Naive thymus-derived CD4-positive, alpha-beta T cell (primary cell): Measurements from ENCODE around the gene LRRC8E. TPM values are rescaled to one million over a fixed set of nuclear protein-coding genes. Genes with fewer than 3 reads are reported as not detected.
A peak's percentile ranks its signal among the peaks of the same experiment; 100 is the strongest.

Experiments
- ATAC-seq: fragments of 150-1000 bp; cut with Tn5 transposase; 2 replicates; pipeline ENCODE4 v1.10.0; 2021; ENCODE audit warnings: mild to moderate bottlenecking, moderate library complexity
- CTCF ChIA-PET: fragments of 350-600 bp; sonication (Branson Sonifier 250); formaldehyde crosslinking; loops from one replicate; lab custom pipeline; 2021; ENCODE audit warnings: antibody characterized with exemption; lab: Charles Lee
- POLR2A ChIA-PET: fragments of 350-600 bp; sonication (Branson Sonifier 250); formaldehyde crosslinking; loops from one replicate; lab custom pipeline; 2021; ENCODE audit warnings: antibody characterized with exemption, inconsistent platforms; lab: Charles Lee
- DNase-seq, 9 donors: peaks; one replicate each; pipeline versions ENCODE4 v3.0.0 to v3.0.0-alpha.2; 2020 to 2022; ENCODE audit warnings: mixed read lengths in 1 of 9
- H3K27ac ChIP-seq: one replicate; pipeline ENCODE4 v1.7.0; 2013; ENCODE audit warnings: mild to moderate bottlenecking, low read depth, low read length, moderate library complexity
- H3K27me3 ChIP-seq, 2 donors: one replicate each; pipeline ENCODE4 v1.7.0; 2013; ENCODE audit warnings: low read length in 2 of 2, mild to moderate bottlenecking in 2 of 2, moderate library complexity in 2 of 2; ENCODE audit not compliant: control insufficient read depth in 2 of 2, insufficient read depth in 2 of 2
- H3K36me3 ChIP-seq, 3 experiments: 1 replicate in 2 of 3; 2 replicates in 1 of 3; pipeline ENCODE4 v1.7.0; 2013; ENCODE audit warnings: low read length in 3 of 3, mild to moderate bottlenecking in 3 of 3, moderate library complexity in 1 of 3; ENCODE audit not compliant: insufficient read depth in 3 of 3, control insufficient read depth in 2 of 3
- H3K4me1 ChIP-seq, 2 donors: one replicate each; pipeline ENCODE4 v1.7.0; 2013; ENCODE audit warnings: low read length in 2 of 2, mild to moderate bottlenecking in 2 of 2, moderate library complexity in 1 of 2; ENCODE audit not compliant: control insufficient read depth in 2 of 2, insufficient read depth in 2 of 2
- H3K4me3 ChIP-seq: 2 replicates; pipeline ENCODE4 v1.7.0; 2013; ENCODE audit warnings: mild to moderate bottlenecking, low read length
- H3K9me3 ChIP-seq, 3 experiments: 1 replicate in 2 of 3; 2 replicates in 1 of 3; pipeline ENCODE4 v1.7.0; 2013; ENCODE audit warnings: low read length in 3 of 3; ENCODE audit not compliant: control insufficient read depth in 2 of 3
- H3K27ac Mint-ChIP-seq, 9 donors: one replicate each; pipeline ENCODE4 v1.8.0; 2020 to 2022; ENCODE audit warnings: mixed read lengths in 9 of 9, mild to moderate bottlenecking in 8 of 9, moderate library complexity in 5 of 9, inconsistent platforms in 2 of 9
- H3K27me3 Mint-ChIP-seq, 5 donors: one replicate each; pipeline ENCODE4 v1.8.0; 2021 to 2022; ENCODE audit warnings: mixed read lengths in 5 of 5, mild to moderate bottlenecking in 1 of 5
- H3K36me3 Mint-ChIP-seq, 5 donors: one replicate each; pipeline ENCODE4 v1.8.0; 2020 to 2022; ENCODE audit warnings: mixed read lengths in 5 of 5, mild to moderate bottlenecking in 3 of 5, inconsistent platforms in 1 of 5
- H3K4me1 Mint-ChIP-seq, 7 donors: one replicate each; pipeline ENCODE4 v1.8.0; 2020 to 2022; ENCODE audit warnings: mixed read lengths in 7 of 7, mild to moderate bottlenecking in 3 of 7, inconsistent platforms in 1 of 7
- H3K4me3 Mint-ChIP-seq, 10 donors: one replicate each; pipeline ENCODE4 v1.8.0; 2020 to 2022; ENCODE audit warnings: mild to moderate bottlenecking in 10 of 10, mixed read lengths in 10 of 10, moderate library complexity in 6 of 10, inconsistent platforms in 2 of 10
- H3K9me3 Mint-ChIP-seq, 11 donors: one replicate each; pipeline ENCODE4 v1.8.0; 2020 to 2022; ENCODE audit warnings: mixed read lengths in 11 of 11, mild to moderate bottlenecking in 4 of 11, inconsistent platforms in 1 of 11, moderate library complexity in 1 of 11
- intact Hi-C, 2 donors: fragments of 100-400 bp; cut with micrococcal nuclease; formaldehyde crosslinking; loops; one replicate each; pipeline ENCODE4 v1.15.1; 2023
- polyA plus RNA-seq, 2 donors: library from polyadenylated mRNA; unstranded; fragments of 300-500 nt; fragmentation: Illumina TruSeq; gene quantifications; one replicate each; pipeline ENCODE4 v1.2.3, GENCODE V29; 2021
- total RNA-seq, 6 experiments: library from RNA in 5 of 6; stranded (reverse) in 5 of 6; gene quantifications; 1 replicate in 5 of 6; 2 replicates in 1 of 6; pipeline ENCODE4 v1.2.3 and lab custom pipeline; 2021 to 2026

Gene LRRC8E
- total and polyA plus RNA-seq, 7 experiments from 2014 or later = 0.24 to 0.53 TPM; not detected in 5

- no peak for ATAC-seq
- Histone ChIP-seq H3K27me3 (no peaks in the 10 kb centered on the region), H3K27ac (no peak overlapping the region), H3K36me3 (no peaks in the 10 kb centered on the region), H3K4me3 (no peak overlapping the region), H3K4me1 (peaks cover 1 to 2% of the 10 kb centered on the region in 2 donors), H3K9me3 (no peaks in the 10 kb centered on the region)
- H3K36me3 Mint-ChIP-seq = no peaks in the 10 kb centered on the region
- POLR2A ChIA-PET = no interaction called here
- H3K4me1 Mint-ChIP-seq = peaks cover 0 to 5% (median 2%) of the 10 kb centered on the region in 7 donors
- CTCF ChIA-PET = interaction anchor here (0.6 kb wide), 1 partner anchor 932 kb away, joined by 4 read pairs; no protein-coding TSS in a partner anchor
- no peak overlapping the region for H3K27ac Mint-ChIP-seq
- no peak for DNase-seq
- peaks cover 0 to 1% (median 0%) of the 10 kb centered on the region in 11 donors for H3K9me3 Mint-ChIP-seq
- peaks cover 0 to 20% (median 0%) of the 10 kb centered on the region in 5 donors for H3K27me3 Mint-ChIP-seq
- no peak overlapping the region for H3K4me3 Mint-ChIP-seq
- intact Hi-C loops = no loop called here
Observed at GRCh38 chr19:7879836-7880235, 8.5 kb upstream of the LRRC8E start.

GRCh38 chr19:7881910-7882309 lies 6.4 kb upstream of the LRRC8E start:
- no peak for DNase-seq
- H3K27me3 Mint-ChIP-seq = peaks cover 0 to 4% (median 0%) of the 10 kb centered on the region in 5 donors
- ChIA-PET CTCF (interaction anchor here (1.7 kb wide), 1 partner anchor 13 kb away, joined by 6 read pairs; no protein-coding TSS in a partner anchor), POLR2A (no interaction called here)
- H3K27me3 ChIP-seq = no peaks in the 10 kb centered on the region
- no peak overlapping the region for H3K4me3 Mint-ChIP-seq
- no peak for ATAC-seq
- H3K4me3 ChIP-seq = no peak overlapping the region
- no peaks in the 10 kb centered on the region for H3K4me1 ChIP-seq
- H3K36me3 ChIP-seq = no peaks in the 10 kb centered on the region
- H3K36me3 Mint-ChIP-seq = no peaks in the 10 kb centered on the region
- no peak overlapping the region for H3K27ac Mint-ChIP-seq
- no peaks in the 10 kb centered on the region for H3K9me3 ChIP-seq
- H3K27ac ChIP-seq = no peak overlapping the region
- H3K4me1 Mint-ChIP-seq = peaks cover 0 to 5% (median 0%) of the 10 kb centered on the region in 7 donors
- intact Hi-C loops = no loop called here
- peaks cover 0 to 1% (median 0%) of the 10 kb centered on the region in 11 donors for H3K9me3 Mint-ChIP-seq

GRCh38 chr19:7883105-7883504 lies 5.2 kb upstream of the LRRC8E start:
- Histone ChIP-seq H3K27me3 (peaks cover 0 to 3% of the 10 kb centered on the region in 2 donors), H3K9me3 (no peaks in the 10 kb centered on the region), H3K4me1 (no peaks in the 10 kb centered on the region), H3K4me3 (no peak overlapping the region), H3K36me3 (no peaks in the 10 kb centered on the region), H3K27ac (no peak overlapping the region)
- intact Hi-C loops = no loop called here
- DNase-seq = no peak
- H3K27me3 Mint-ChIP-seq = peaks cover 4 to 10% (median 8%) of the 10 kb centered on the region in 5 donors
- ChIA-PET POLR2A (no interaction called here), CTCF (interaction anchor here (0.6 to 1.5 kb wide), 2 partner anchors 14 to 32 kb away, joined by 3 to 4 read pairs; no protein-coding TSS in a partner anchor)
- no peaks in the 10 kb centered on the region for H3K36me3 Mint-ChIP-seq
- H3K4me1 Mint-ChIP-seq = peaks cover 0 to 5% (median 0%) of the 10 kb centered on the region in 7 donors
- H3K4me3 Mint-ChIP-seq = no peak overlapping the region
- peaks cover 0 to 1% (median 0%) of the 10 kb centered on the region in 11 donors for H3K9me3 Mint-ChIP-seq
- no peak for ATAC-seq
- no peak overlapping the region for H3K27ac Mint-ChIP-seq

GRCh38 chr19:7883796-7884570 lies 4.3 kb upstream of the LRRC8E start:
- CTCF ChIA-PET = interaction anchor here (1.5 kb wide), 1 partner anchor 15 kb away, joined by 4 read pairs; no protein-coding TSS in a partner anchor
- no peaks in the 10 kb centered on the region for H3K36me3 ChIP-seq
- ATAC-seq (no peak), DNase-seq (no peak)
- H3K4me1 Mint-ChIP-seq = peaks cover 0 to 5% (median 0%) of the 10 kb centered on the region in 7 donors
- intact Hi-C loops = no loop called here
- no peak overlapping the region for H3K4me3 ChIP-seq
- H3K27ac ChIP-seq = no peak overlapping the region
- H3K9me3 Mint-ChIP-seq = peaks cover 0 to 1% (median 0%) of the 10 kb centered on the region in 11 donors
- no peak overlapping the region for H3K27ac Mint-ChIP-seq
- no peaks in the 10 kb centered on the region for H3K36me3 Mint-ChIP-seq
- H3K27me3 Mint-ChIP-seq = peaks cover 5 to 12% (median 10%) of the 10 kb centered on the region in 5 donors
- peaks cover 0 to 3% of the 10 kb centered on the region in 2 donors for H3K27me3 ChIP-seq
- H3K9me3 ChIP-seq = no peaks in the 10 kb centered on the region
- POLR2A ChIA-PET = no interaction called here
- H3K4me3 Mint-ChIP-seq = no peak overlapping the region
- H3K4me1 ChIP-seq = no peaks in the 10 kb centered on the region

- ATAC-seq (no peak), DNase-seq (no peak)
- Mint-ChIP-seq H3K27ac (peak overlapping the region in 1 of 9 donors; percentile 14), H3K27me3 (peaks cover 5 to 20% (median 14%) of the 10 kb centered on the region in 5 donors), H3K36me3 (no peaks in the 10 kb centered on the region), H3K4me1 (peaks cover 0 to 5% (median 0%) of the 10 kb centered on the region in 7 donors), H3K9me3 (peaks cover 0 to 1% (median 0%) of the 10 kb centered on the region in 11 donors), H3K4me3 (no peak overlapping the region)
- Histone ChIP-seq H3K4me3 (no peak overlapping the region), H3K27me3 (peaks cover 0 to 3% of the 10 kb centered on the region in 2 donors), H3K9me3 (no peaks in the 10 kb centered on the region), H3K4me1 (no peaks in the 10 kb centered on the region), H3K36me3 (no peaks in the 10 kb centered on the region), H3K27ac (no peak overlapping the region)
- intact Hi-C loops = no loop called here
- CTCF ChIA-PET = no interaction called here
- POLR2A ChIA-PET = no interaction called here
Observed at GRCh38 chr19:7885818-7886217, 2.5 kb upstream of the LRRC8E start.

- Histone ChIP-seq H3K27me3 (peaks cover 0 to 3% of the 10 kb centered on the region in 2 donors), H3K36me3 (no peaks in the 10 kb centered on the region), H3K4me3 (no peak overlapping the region), H3K4me1 (no peaks in the 10 kb centered on the region), H3K9me3 (no peaks in the 10 kb centered on the region), H3K27ac (no peak overlapping the region)
- no peak overlapping the region for H3K27ac Mint-ChIP-seq
- H3K4me3 Mint-ChIP-seq = no peak overlapping the region
- peaks cover 0 to 1% (median 0%) of the 10 kb centered on the region in 11 donors for H3K9me3 Mint-ChIP-seq
- ChIA-PET CTCF (no interaction called here), POLR2A (interaction anchor here (1.0 kb wide), 1 partner anchor 12 kb away, joined by 3 read pairs; no protein-coding TSS in a partner anchor)
- DNase-seq = no peak
- no peak for ATAC-seq
- intact Hi-C loops = no loop called here
- peaks cover 0 to 5% (median 0%) of the 10 kb centered on the region in 7 donors for H3K4me1 Mint-ChIP-seq
- no peaks in the 10 kb centered on the region for H3K36me3 Mint-ChIP-seq
- H3K27me3 Mint-ChIP-seq = peaks cover 5 to 26% (median 17%) of the 10 kb centered on the region in 5 donors
Observed at GRCh38 chr19:7887408-7888144, 734 bp upstream of the LRRC8E start.
